Measurements from ENCODE around the gene CCDC117. TPM values are rescaled to one million over a fixed set of nuclear protein-coding genes. Genes with fewer than 3 reads are reported as not detected.

Gene CCDC117
- total and polyA plus RNA-seq, 4 donors = 8.1 to 24.0 (median 16.2) TPM

- TF ChIP-seq, protein P1, sequence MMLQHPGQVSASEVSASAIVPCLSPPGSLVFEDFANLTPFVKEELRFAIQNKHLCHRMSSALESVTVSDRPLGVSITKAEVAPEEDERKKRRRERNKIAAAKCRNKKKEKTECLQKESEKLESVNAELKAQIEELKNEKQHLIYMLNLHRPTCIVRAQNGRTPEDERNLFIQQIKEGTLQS (IDR thresholded peaks at IDR 0.05) = peak; percentile 7
- no peak for TF ChIP-seq HNF4G (IDR thresholded peaks at IDR 0.05)
- no peak for TF ChIP-seq EGR1 (IDR thresholded peaks at IDR 0.05; ENCODE audit: low read depth in 2 of 2)
- TF ChIP-seq NR2F2 (IDR thresholded peaks at IDR 0.05) = peak; percentile 78
- TF ChIP-seq RAD21 (IDR thresholded peaks at IDR 0.05) = peak in 1 of 2 donors; percentile 40
- peak; percentile 48 for TF ChIP-seq YY1 (IDR thresholded peaks at IDR 0.05)
- peak in 1 of 2 donors; percentile 5 for TF ChIP-seq HNF4A (conservative IDR thresholded peaks at IDR 0.05)
- TF ChIP-seq MAX (IDR thresholded peaks at IDR 0.05) = no peak
- peak in 1 of 2 donors; percentile 82 for TF ChIP-seq JUND (IDR thresholded peaks at IDR 0.05)
- peak; percentile 30 for TF ChIP-seq SP1 (IDR thresholded peaks at IDR 0.05)
- peak; percentile 54 to 75 for TF ChIP-seq RXRA (IDR thresholded peaks at IDR 0.05)
- no peak for DNase-seq (ENCODE audit: low spot score)
- 52% methylated on average over 15 of the region's 15 CpGs for WGBS
- H3K9me3 ChIP-seq (ENCODE audit: control insufficient read depth in 4 of 4, low read length in 3 of 4) = no peaks in the 10 kb centered on the region
- peaks cover 0 to 26% (median 12%) of the 10 kb centered on the region in 4 donors for H3K4me1 ChIP-seq (ENCODE audit: control insufficient read depth in 4 of 4, insufficient read depth in 4 of 4, low read length in 3 of 4)
- no peak overlapping the region for H3K4me3 ChIP-seq (ENCODE audit: low read depth in 1 of 3, low read length in 3 of 3)
- H3K9ac ChIP-seq (ENCODE audit: low read depth in 1 of 2, low read length in 2 of 2) = no peak overlapping the region
- peaks cover 12 to 45% (median 40%) of the 10 kb centered on the region in 4 donors for H3K36me3 ChIP-seq (ENCODE audit: control insufficient read depth in 4 of 4, insufficient read depth in 3 of 4, low read depth in 1 of 4, low read length in 3 of 4)
- no peaks in the 10 kb centered on the region for H3K27me3 ChIP-seq (ENCODE audit: control insufficient read depth in 4 of 4, insufficient read depth in 4 of 4, low read length in 3 of 4)
- peak overlapping the region; percentile 17 to 40 for H3K27ac ChIP-seq (ENCODE audit: low read depth in 1 of 2, low read length in 2 of 2)
These were observed 20.2 kb downstream of the CCDC117 start for GRCh38 chr22:28792491-28793383.

DNA sequence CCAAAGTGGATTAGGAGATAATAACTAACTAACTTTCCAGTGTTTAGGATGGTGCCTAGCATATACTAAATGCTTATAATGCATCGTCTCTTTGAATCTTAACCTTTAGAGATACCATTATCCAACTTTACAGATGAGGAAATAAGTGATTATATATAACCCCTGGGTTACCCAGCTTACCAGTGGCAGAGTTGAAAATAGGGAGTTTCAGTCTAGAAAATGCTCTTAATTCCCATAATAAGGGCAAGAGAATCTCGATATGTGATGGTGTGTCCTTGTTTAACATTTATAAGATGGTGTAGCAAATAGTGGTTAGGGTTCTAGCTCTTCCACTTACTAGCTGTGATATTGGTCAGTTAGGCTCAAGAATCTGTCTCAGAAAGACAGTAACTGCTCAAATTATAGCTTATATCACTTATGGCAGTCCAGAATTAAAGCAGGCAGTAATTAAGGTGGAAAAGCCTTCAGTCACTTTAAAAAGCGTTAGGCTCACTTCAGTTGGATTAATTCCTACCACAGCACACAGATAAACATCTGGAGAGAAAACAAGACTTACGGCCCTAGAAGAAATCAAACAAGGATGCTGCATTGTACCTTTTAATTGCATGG is 21.6 kb downstream of the CCDC117 start:
- H3K4me3 ChIP-seq (ENCODE audit: low read depth in 1 of 3, low read length in 3 of 3) = no peak overlapping the region
- H3K27ac ChIP-seq (ENCODE audit: low read depth in 1 of 2, low read length in 2 of 2) = peak overlapping the region; percentile 57 to 62
- H3K36me3 ChIP-seq (ENCODE audit: control insufficient read depth in 4 of 4, insufficient read depth in 3 of 4, low read depth in 1 of 4, low read length in 3 of 4) = peaks cover 11 to 50% (median 40%) of the 10 kb centered on the region in 4 donors
- no peaks in the 10 kb centered on the region for H3K27me3 ChIP-seq (ENCODE audit: control insufficient read depth in 4 of 4, insufficient read depth in 4 of 4, low read length in 3 of 4)
- H3K4me1 ChIP-seq (ENCODE audit: control insufficient read depth in 4 of 4, insufficient read depth in 4 of 4, low read length in 3 of 4) = peaks cover 0 to 31% (median 13%) of the 10 kb centered on the region in 4 donors
- DNase-seq (ENCODE audit: low spot score) = no peak
- TF ChIP-seq JUND (IDR thresholded peaks at IDR 0.05) = peak in 1 of 2 donors; percentile 41
- TF ChIP-seq RXRA (IDR thresholded peaks at IDR 0.05) = no peak
- 59% methylated on average over 4 of the region's 4 CpGs for WGBS
- H3K9me3 ChIP-seq (ENCODE audit: control insufficient read depth in 4 of 4, low read length in 3 of 4) = no peaks in the 10 kb centered on the region
- peak overlapping the region in 1 of 2 donors; percentile 43 for H3K9ac ChIP-seq (ENCODE audit: low read depth in 1 of 2, low read length in 2 of 2)

DNA sequence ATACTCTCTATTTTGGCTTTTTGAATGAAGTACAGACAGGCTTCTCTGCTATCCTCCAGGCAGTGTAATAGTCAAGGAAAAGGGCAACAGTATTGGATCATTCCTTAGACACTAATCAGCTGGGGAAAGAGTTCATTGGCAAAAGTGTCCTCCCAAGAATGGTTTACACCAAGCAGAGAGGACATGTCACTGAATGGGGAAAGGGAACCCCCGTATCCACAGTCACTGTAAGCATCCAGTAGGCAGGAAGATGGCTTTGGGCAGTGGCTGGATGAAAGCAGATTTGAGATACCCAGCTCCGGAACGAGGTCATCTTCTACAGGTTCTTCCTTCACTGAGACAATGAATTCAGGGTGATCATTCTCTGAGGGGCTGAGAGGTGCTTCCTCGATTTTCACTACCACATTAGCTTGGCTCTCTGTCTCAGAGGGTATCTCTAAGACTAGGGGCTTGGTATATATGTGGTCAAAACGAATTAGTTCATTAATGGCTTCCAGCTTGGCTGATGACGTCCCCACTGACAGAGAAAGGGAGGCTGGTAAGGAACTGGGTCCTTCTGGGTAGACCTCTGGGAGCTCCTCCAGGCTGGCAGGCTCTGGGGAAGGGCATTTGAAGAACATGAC is 22.7 kb downstream of the CCDC117 start:
- DNase-seq (ENCODE audit: low spot score) = no peak
- Histone ChIP-seq H3K27ac (ENCODE audit: low read depth in 1 of 2, low read length in 2 of 2) (peak overlapping the region; percentile 9 to 19), H3K36me3 (ENCODE audit: control insufficient read depth in 4 of 4, insufficient read depth in 3 of 4, low read depth in 1 of 4, low read length in 3 of 4) (peaks cover 8 to 52% (median 39%) of the 10 kb centered on the region in 4 donors), H3K9ac (ENCODE audit: low read depth in 1 of 2, low read length in 2 of 2) (peak overlapping the region in 1 of 2 donors; percentile 47), H3K9me3 (ENCODE audit: control insufficient read depth in 4 of 4, low read length in 3 of 4) (no peaks in the 10 kb centered on the region), H3K27me3 (ENCODE audit: control insufficient read depth in 4 of 4, insufficient read depth in 4 of 4, low read length in 3 of 4) (no peaks in the 10 kb centered on the region), H3K4me1 (ENCODE audit: control insufficient read depth in 4 of 4, insufficient read depth in 4 of 4, low read length in 3 of 4) (peaks cover 0 to 31% (median 13%) of the 10 kb centered on the region in 4 donors), H3K4me3 (ENCODE audit: low read depth in 1 of 3, low read length in 3 of 3) (no peak overlapping the region)
- TF ChIP-seq, protein P1 (IDR thresholded peaks at IDR 0.05) = no peak
- peak in 1 of 2 donors; percentile 53 for TF ChIP-seq JUND (IDR thresholded peaks at IDR 0.05)
- WGBS = 69% methylated on average over 6 of the region's 6 CpGs

Data from liver (tissue), 9 donors.